K562 (cell line): ENCODE data around the gene MTA1. TPM values are rescaled to one million over a fixed set of nuclear protein-coding genes. Genes with fewer than 3 reads are reported as not detected.
A peak's percentile ranks its signal among the peaks of the same experiment; 100 is the strongest.

Experiments
- CAMTA2 ChIP-seq: fragments of 250-450 bp; sonication (Bioruptor Pico); conservative IDR thresholded peaks from 2 replicates; pipeline ENCODE4 v1.5.1; 2022
- CLOCK ChIP-seq: fragments of 250-450 bp; sonication (Bioruptor Pico); IDR thresholded peaks from 2 replicates; pipeline ENCODE4 v1.4.0; 2020; ENCODE audit warnings: mild to moderate bottlenecking, moderate library complexity, borderline replicate concordance
- EP400 ChIP-seq: fragments of 450-650 bp; IDR thresholded peaks from 2 replicates; pipeline ENCODE4 v1.6.1; 2017; ENCODE audit warnings: antibody characterized with exemption, mild to moderate bottlenecking, moderate library complexity
- HNRNPUL1 ChIP-seq: fragments of 200-400 bp; formaldehyde crosslinking; IDR thresholded peaks from 2 replicates; pipeline ENCODE4 v1.6.1; 2017; ENCODE audit warnings: low read length
- KDM4B ChIP-seq, 2 experiments: fragments of 450-650 bp in 1 of 2; sonication (generic) in 1 of 2; IDR thresholded peaks; 2 replicates each; pipeline ENCODE4 v1.6.1; 2016 to 2017; ENCODE audit warnings: borderline replicate concordance in 2 of 2, antibody characterized with exemption in 1 of 2, low read depth in 1 of 2, mild to moderate bottlenecking in 1 of 2
- MAFK ChIP-seq: IDR thresholded peaks from 2 replicates; pipeline ENCODE4 v1.6.1; 2011; ENCODE audit warnings: low read length, improper control_type of control experiment
- MED1 ChIP-seq: sonication (generic); formaldehyde crosslinking; IDR thresholded peaks from 2 replicates; pipeline ENCODE4 v1.8.1; 2023; ENCODE audit warnings: missing genetic modification reagents, borderline replicate concordance
- MTA3 ChIP-seq: fragments of 450-650 bp; formaldehyde crosslinking; IDR thresholded peaks from 2 replicates; pipeline ENCODE4 v1.6.1; 2017; ENCODE audit warnings: mild to moderate bottlenecking, borderline replicate concordance
- NRF1 ChIP-seq, 2 experiments: fragments of 450-650 bp; IDR thresholded peaks in 1 of 2; conservative IDR thresholded peaks in 1 of 2; 2 replicates each; pipeline ENCODE4 v1.6.1; 2014; ENCODE audit warnings: mild to moderate bottlenecking in 2 of 2
- POLR2B ChIP-seq: fragments of 450-650 bp; IDR thresholded peaks from 2 replicates; pipeline ENCODE4 v1.6.1; 2018; ENCODE audit warnings: low read depth; ENCODE audit not compliant: partially characterized antibody
- PRDM10 ChIP-seq: fragments of 450-650 bp; IDR thresholded peaks from 2 replicates; pipeline ENCODE4 v1.6.1; 2018; ENCODE audit not compliant: partially characterized antibody
- RAD51 ChIP-seq: fragments of 450-650 bp; IDR thresholded peaks from 2 replicates; pipeline ENCODE4 v1.7.1; 2016; ENCODE audit warnings: low read depth, mild to moderate bottlenecking, borderline replicate concordance
- THRA ChIP-seq: fragments of 450-650 bp; IDR thresholded peaks from 2 replicates; pipeline ENCODE4 v1.6.1; 2017; ENCODE audit warnings: mild to moderate bottlenecking, moderate library complexity
- ZFPM2 ChIP-seq: fragments of 250-450 bp; sonication (Bioruptor Pico); IDR thresholded peaks from 2 replicates; pipeline ENCODE4 v1.5.1; 2022; ENCODE audit warnings: mild to moderate bottlenecking
- ZKSCAN8 ChIP-seq: fragments of 200-800 bp; sonication (Bioruptor generic); IDR thresholded peaks from 2 replicates; pipeline ENCODE4 v1.6.1; 2016; ENCODE audit warnings: missing genetic modification characterization, missing compliant biosample characterization
- ZNF717 ChIP-seq: fragments of 250-450 bp; sonication (Bioruptor Pico); IDR thresholded peaks from 2 replicates; pipeline ENCODE4 v1.5.0; 2021
- polyA plus RNA-seq, 8 experiments: library from polyadenylated mRNA; depleted of rRNA in 4 of 8; stranded (reverse) in 5 of 8; unstranded in 3 of 8; fragments of >200 nt; fragmentation: Nextera tagmentation in 2 of 8; fragmentation: Illumina TruSeq in 1 of 8; extraction: Ambion mirVana in 2 of 8; extraction: Trizol in 1 of 8; gene quantifications; 2 replicates each; pipeline versions ENCODE4 v1.2.1 to v1.2.3, GENCODE V29; 2011 to 2014; ENCODE audit warnings: inconsistent platforms in 1 of 8, missing spikeins in 1 of 8
- total RNA-seq, 7 experiments: library from RNA; depleted of rRNA in 6 of 7; stranded (reverse); fragments of >200 nt in 6 of 7; fragmentation: Illumina TruSeq in 2 of 7; extraction: Trizol in 2 of 7; gene quantifications; 2 replicates each; pipeline versions ENCODE4 v1.2.1 to v1.2.3, GENCODE V29; 2011 to 2021; ENCODE audit warnings: low replicate concordance in 1 of 7
- TF ChIP-seq, protein P1 (sequence below): sonication (generic); formaldehyde crosslinking; IDR thresholded peaks from 2 replicates; pipeline ENCODE4 v1.8.1; 2023; ENCODE audit warnings: mild to moderate bottlenecking, missing genetic modification reagents

MTA1 gene
- total and polyA plus RNA-seq, 9 of the 15 experiments (the other 6 are each of a cell fraction or from before 2014, with no cell fraction given) = 0.13 to 118 (median 32.3) TPM

DNA sequence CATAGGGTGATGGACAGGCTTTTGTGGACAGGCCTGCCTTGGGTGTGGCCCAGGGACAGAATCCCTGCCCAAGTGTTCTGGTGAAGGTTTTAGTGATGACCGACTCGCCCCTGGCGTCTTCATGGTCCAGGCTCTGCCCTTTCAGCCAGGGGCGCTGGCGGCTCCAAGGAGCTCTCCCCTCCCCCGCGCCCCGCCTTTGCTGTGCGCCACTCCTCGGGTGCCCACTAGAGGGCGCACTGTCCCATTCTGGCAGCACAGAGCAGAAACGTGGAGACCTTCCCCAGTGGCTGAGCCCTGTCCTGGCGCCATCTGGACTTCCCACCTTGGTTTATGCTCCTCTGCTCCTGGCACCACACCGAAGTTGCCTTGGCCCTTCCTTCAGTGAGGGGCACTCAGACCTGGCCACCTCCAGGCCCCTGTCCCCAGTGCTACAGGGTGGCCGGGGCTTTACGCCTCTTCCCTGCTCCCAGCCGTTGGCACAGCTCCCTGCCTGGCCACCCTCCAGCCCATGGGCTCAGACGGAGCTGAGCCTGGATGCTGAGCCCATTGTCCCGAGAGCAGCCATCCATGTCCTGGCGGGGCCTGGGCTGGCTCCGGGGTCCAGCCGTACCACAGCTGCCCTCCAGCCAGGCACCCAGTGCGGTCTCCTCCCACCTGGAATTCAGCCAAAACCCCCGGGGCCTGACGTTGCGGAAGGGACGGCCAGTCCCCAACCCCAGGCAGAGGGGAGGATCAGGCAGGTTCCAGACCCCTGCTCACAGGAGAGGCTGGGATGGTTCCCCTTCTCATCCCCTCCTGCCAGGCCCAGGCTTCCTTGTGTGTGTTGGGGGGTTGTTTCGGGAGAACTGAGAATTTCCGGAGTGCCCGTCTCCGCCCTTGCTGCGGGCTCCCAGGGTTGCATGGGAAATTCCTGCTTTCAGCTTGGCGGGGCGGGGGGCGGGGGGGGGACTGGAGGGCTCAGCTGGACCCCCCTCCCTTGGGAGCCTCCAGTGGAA is 61.5 kb downstream of the MTA1 start (continued):
- TF ChIP-seq POLR2B (peak; percentile 46), KDM4B (IDR thresholded peaks at IDR 0.05; ENCODE audit: borderline replicate concordance in 2 of 2, low read depth in 1 of 2) (no peak), EP400 (no peak), HNRNPUL1 (no peak), RAD51 (no peak), NRF1 (conservative IDR thresholded peaks at IDR 0.05 in 1 of 2, IDR thresholded peaks at IDR 0.05 in 1 of 2) (peak in 1 of 2 experiments; percentile 40; a peak in 2 of 4 replicates), CLOCK (CRISPR knock-in tag) (no peak), MTA3 (peak; percentile 71; the same call in 1 of the 2 replicates), MAFK (no peak), ZNF717 (CRISPR knock-in tag) (no peak), ZKSCAN8 (CRISPR knock-in tag) (no peak), ZFPM2 (CRISPR knock-in tag) (no peak), THRA (no peak), MED1 (CRISPR knock-in tag) (no peak), PRDM10 (no peak), CAMTA2 (CRISPR knock-in tag) (no peak)
- TF ChIP-seq, protein P1, sequence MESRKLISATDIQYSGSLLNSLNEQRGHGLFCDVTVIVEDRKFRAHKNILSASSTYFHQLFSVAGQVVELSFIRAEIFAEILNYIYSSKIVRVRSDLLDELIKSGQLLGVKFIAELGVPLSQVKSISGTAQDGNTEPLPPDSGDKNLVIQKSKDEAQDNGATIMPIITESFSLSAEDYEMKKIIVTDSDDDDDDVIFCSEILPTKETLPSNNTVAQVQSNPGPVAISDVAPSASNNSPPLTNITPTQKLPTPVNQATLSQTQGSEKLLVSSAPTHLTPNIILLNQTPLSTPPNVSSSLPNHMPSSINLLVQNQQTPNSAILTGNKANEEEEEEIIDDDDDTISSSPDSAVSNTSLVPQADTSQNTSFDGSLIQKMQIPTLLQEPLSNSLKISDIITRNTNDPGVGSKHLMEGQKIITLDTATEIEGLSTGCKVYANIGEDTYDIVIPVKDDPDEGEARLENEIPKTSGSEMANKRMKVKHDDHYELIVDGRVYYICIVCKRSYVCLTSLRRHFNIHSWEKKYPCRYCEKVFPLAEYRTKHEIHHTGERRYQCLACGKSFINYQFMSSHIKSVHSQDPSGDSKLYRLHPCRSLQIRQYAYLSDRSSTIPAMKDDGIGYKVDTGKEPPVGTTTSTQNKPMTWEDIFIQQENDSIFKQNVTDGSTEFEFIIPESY (CRISPR knock-in tag) = peak; percentile 64
